Measurements from ENCODE around the gene PRIMPOL.

DNA sequence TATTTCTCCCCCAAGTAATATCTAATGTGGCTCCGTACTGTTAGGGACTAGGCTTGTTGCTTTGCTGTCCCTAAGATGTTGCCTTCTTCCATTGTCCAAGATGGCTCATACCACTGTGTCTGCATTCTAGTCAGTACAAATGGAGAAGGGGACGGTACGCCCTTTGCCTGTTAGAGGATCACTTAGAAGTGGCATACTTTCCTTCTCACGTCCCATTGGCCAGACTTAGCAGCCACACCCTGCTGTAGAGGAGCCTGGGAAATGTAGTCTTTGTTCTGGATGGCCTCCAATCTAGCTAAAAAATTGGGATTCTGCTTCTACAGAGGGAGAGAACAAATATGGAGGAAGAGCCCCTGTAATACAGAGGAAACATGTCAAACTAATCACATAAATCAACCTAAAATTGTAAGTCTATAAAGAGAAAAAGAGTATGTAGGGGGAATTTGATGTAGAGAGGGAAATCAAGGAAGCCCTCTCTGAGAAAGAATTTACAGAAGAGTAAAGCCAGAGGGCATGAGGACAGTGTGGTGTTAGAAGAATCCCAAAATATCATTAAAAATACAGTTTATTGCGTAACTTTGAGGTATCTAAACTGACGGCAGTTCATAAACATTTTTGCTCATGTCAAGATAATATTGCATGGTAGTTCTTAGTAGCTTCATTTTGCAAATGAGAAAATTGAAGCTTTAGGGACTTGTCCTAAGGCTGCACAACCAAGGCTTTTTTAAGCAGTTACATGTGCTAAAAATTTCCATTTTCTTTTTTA lies 15.1 kb downstream of the PRIMPOL start:
- TF ChIP-seq, protein P1, sequence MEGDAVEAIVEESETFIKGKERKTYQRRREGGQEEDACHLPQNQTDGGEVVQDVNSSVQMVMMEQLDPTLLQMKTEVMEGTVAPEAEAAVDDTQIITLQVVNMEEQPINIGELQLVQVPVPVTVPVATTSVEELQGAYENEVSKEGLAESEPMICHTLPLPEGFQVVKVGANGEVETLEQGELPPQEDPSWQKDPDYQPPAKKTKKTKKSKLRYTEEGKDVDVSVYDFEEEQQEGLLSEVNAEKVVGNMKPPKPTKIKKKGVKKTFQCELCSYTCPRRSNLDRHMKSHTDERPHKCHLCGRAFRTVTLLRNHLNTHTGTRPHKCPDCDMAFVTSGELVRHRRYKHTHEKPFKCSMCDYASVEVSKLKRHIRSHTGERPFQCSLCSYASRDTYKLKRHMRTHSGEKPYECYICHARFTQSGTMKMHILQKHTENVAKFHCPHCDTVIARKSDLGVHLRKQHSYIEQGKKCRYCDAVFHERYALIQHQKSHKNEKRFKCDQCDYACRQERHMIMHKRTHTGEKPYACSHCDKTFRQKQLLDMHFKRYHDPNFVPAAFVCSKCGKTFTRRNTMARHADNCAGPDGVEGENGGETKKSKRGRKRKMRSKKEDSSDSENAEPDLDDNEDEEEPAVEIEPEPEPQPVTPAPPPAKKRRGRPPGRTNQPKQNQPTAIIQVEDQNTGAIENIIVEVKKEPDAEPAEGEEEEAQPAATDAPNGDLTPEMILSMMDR (IDR thresholded peaks at IDR 0.05) = no peak
- TF ChIP-seq POLR2A (IDR thresholded peaks at IDR 0.05; ENCODE audit: low read depth) = no peak
- TF ChIP-seq POLR2AphosphoS5 (IDR thresholded peaks at IDR 0.05) = no peak

Data from esophagus muscularis mucosa (tissue), 3 donors.